Endothelial cell of umbilical vein (primary cell): ENCODE measurements around the gene RNF125. TPM values are rescaled to one million over a fixed set of nuclear protein-coding genes. Genes with fewer than 3 reads are reported as not detected.

Source experiments
- BruUV-seq: library from RNA; stranded (reverse); fragments of 400-500 nt; replicated peaks from 2 replicates; lab custom pipeline; 2021; lab: Mats Ljungman, UMichigan
- CTCF ChIA-PET: fragments of 300-600, 350-600 bp; sonication (Branson Sonifier 250); formaldehyde crosslinking; loops from one replicate; lab custom pipeline; 2021; ENCODE audit warnings: antibody characterized with exemption, inconsistent platforms; lab: Charles Lee
- POLR2A ChIA-PET: fragments of 300-600, 350-600 bp; sonication (Branson Sonifier 250); formaldehyde crosslinking; loops from one replicate; lab custom pipeline; 2021; ENCODE audit warnings: antibody characterized with exemption, inconsistent platforms; lab: Charles Lee
- DNase-seq: peaks from one replicate; pipeline ENCODE4 v3.0.0-alpha.2; 2011; ENCODE audit warnings: low read depth, low spot score
- FAIRE-seq: peaks from 2 replicates; lab custom pipeline; 2011; peaks lifted over from hg19 to GRCh38; lab: Jason Lieb, UNC
- H2AFZ ChIP-seq: 2 replicates; pipeline ENCODE4 v1.6.0; 2012; ENCODE audit warnings: low read depth, low read length, control low read depth, inconsistent platforms
- H3K27ac ChIP-seq: 2 replicates; pipeline ENCODE4 v1.5.1; 2011; ENCODE audit warnings: low read depth, mild to moderate bottlenecking, control low read depth, low read length, moderate library complexity; ENCODE audit not compliant: insufficient read depth
- H3K27me3 ChIP-seq, 2 experiments: 2 replicates each; pipeline versions ENCODE4 v1.6.0 to v1.6.1; 2011; ENCODE audit warnings: low read length in 2 of 2, mixed read lengths in 1 of 2; ENCODE audit not compliant: control insufficient read depth in 2 of 2, insufficient read depth in 2 of 2
- H3K36me3 ChIP-seq, 2 experiments: 2 replicates in 1 of 2; 3 replicates in 1 of 2; pipeline ENCODE4 v1.5.1; 2011; ENCODE audit warnings: low read length in 2 of 2, mild to moderate bottlenecking in 1 of 2, moderate library complexity in 1 of 2; ENCODE audit not compliant: control insufficient read depth in 2 of 2, insufficient read depth in 2 of 2; ENCODE audit errors: extremely low read depth in 1 of 2
- H3K4me1 ChIP-seq: 3 replicates; pipeline ENCODE4 v1.5.1; 2011; ENCODE audit warnings: mild to moderate bottlenecking, low read length; ENCODE audit not compliant: control insufficient read depth, insufficient read depth; ENCODE audit errors: extremely low read depth
- H3K4me2 ChIP-seq: 2 replicates; pipeline ENCODE4 v1.6.1; 2011; ENCODE audit warnings: low read length, control low read depth, mixed read lengths; ENCODE audit not compliant: insufficient read depth
- H3K4me3 ChIP-seq, 3 experiments: fragments of 200-600 bp in 1 of 3; sonication (generic), shearing (Covaris generic) in 1 of 3; replicated peaks in 1 of 3; 2 replicates each; pipeline ENCODE4 v1.5.1; 2011 to 2016; ENCODE audit warnings: control low read depth in 3 of 3, low read length in 3 of 3, mild to moderate bottlenecking in 2 of 3, inconsistent platforms in 1 of 3, low read depth in 1 of 3, moderate library complexity in 1 of 3; ENCODE audit not compliant: insufficient read depth in 1 of 3
- H3K79me2 ChIP-seq: 2 replicates; pipeline ENCODE4 v1.6.0; 2012; ENCODE audit warnings: low read length, inconsistent platforms; ENCODE audit not compliant: control insufficient read depth, insufficient read depth
- H3K9ac ChIP-seq: replicated peaks from 2 replicates; pipeline ENCODE3; 2011; ENCODE audit warnings: low read length, control low read depth; ENCODE audit not compliant: insufficient read depth; ENCODE audit errors: extremely low read depth
- H3K9me1 ChIP-seq: replicated peaks from 3 replicates; pipeline ENCODE4 v1.6.0; 2011; ENCODE audit warnings: mild to moderate bottlenecking, low read length; ENCODE audit not compliant: control insufficient read depth, insufficient read depth; ENCODE audit errors: extremely low read depth
- H3K9me3 ChIP-seq: replicated peaks from 2 replicates; pipeline ENCODE4 v1.5.1; 2012; ENCODE audit warnings: low read length, inconsistent platforms; ENCODE audit not compliant: control insufficient read depth, insufficient read depth
- H4K20me1 ChIP-seq: replicated peaks from 2 replicates; pipeline ENCODE3; 2011; ENCODE audit warnings: mild to moderate bottlenecking, low read length; ENCODE audit not compliant: control insufficient read depth, insufficient read depth; ENCODE audit errors: extremely low read depth
- CTCF ChIP-seq, 2 donors: IDR thresholded peaks; 1 replicate in 1 of 2; 2 replicates in 1 of 2; pipeline ENCODE4 v1.5.1; 2011; ENCODE audit warnings: low read length in 2 of 2, mild to moderate bottlenecking in 2 of 2, moderate library complexity in 2 of 2, control low read depth in 1 of 2, inconsistent platforms in 1 of 2, low read depth in 1 of 2; ENCODE audit not compliant: insufficient read depth in 1 of 2; ENCODE audit errors: extremely low read depth in 1 of 2
- EZH2 ChIP-seq: IDR thresholded peaks from 2 replicates; pipeline ENCODE4 v1.6.1; 2012; ENCODE audit warnings: borderline replicate concordance, low read depth, mild to moderate bottlenecking, moderate library complexity, low read length, inconsistent platforms; ENCODE audit not compliant: severe bottlenecking
- FOS ChIP-seq: IDR thresholded peaks from 2 replicates; pipeline ENCODE4 v1.6.1; 2011; ENCODE audit warnings: mild to moderate bottlenecking, low read length, moderate library complexity, borderline replicate concordance; ENCODE audit not compliant: insufficient read depth
- GATA2 ChIP-seq: IDR thresholded peaks from 2 replicates; pipeline ENCODE4 v1.7.0; 2011; ENCODE audit warnings: low read depth, mild to moderate bottlenecking, moderate library complexity, mixed read lengths, low read length; ENCODE audit not compliant: insufficient read length, insufficient read depth
- JUN ChIP-seq: IDR thresholded peaks from 2 replicates; pipeline ENCODE4 v1.6.1; 2011; ENCODE audit warnings: borderline replicate concordance, low read depth; ENCODE audit not compliant: insufficient read length, insufficient read depth
- MYC ChIP-seq: IDR thresholded peaks from one replicate; pipeline ENCODE4 v1.6.1; 2011; ENCODE audit warnings: mild to moderate bottlenecking, low read depth, low read length
- POLR2A ChIP-seq: IDR thresholded peaks from 2 replicates; pipeline ENCODE4 v1.6.1; 2012; ENCODE audit warnings: low read depth, mild to moderate bottlenecking, control low read depth, low read length
- POLR2AphosphoS5 ChIP-seq: IDR thresholded peaks from 2 replicates; pipeline ENCODE4 v1.6.1; 2012; ENCODE audit warnings: low read depth, mild to moderate bottlenecking, control low read depth, low read length, moderate library complexity; ENCODE audit not compliant: insufficient read depth
- dilution Hi-C: fragments of 300-500 bp; cut with MboI; formaldehyde crosslinking; loops from one replicate; pipeline ENCODE4 v1.15.0; 2019; ENCODE audit warnings: low sequenced_read_pairs; ENCODE audit not compliant: extremely low pct_ligation_motif_present
- intact Hi-C: fragments of 100-400 bp; cut with micrococcal nuclease; formaldehyde crosslinking; loops from one replicate; pipeline ENCODE4 v1.10.0; 2022
- polyA plus RNA-seq, 4 experiments: library from polyadenylated mRNA; depleted of rRNA in 3 of 4; stranded (reverse) in 3 of 4; unstranded in 1 of 4; fragments of >200 nt; gene quantifications; 2 replicates each; pipeline versions ENCODE4 v1.2.1 to v1.2.3, GENCODE V29; 2011 to 2012; ENCODE audit warnings: missing spikeins in 1 of 4
- total RNA-seq: library from RNA; stranded (reverse); gene quantifications from 2 replicates; pipeline ENCODE4 v1.2.3, GENCODE V29; 2021
- TF ChIP-seq, protein P1 (sequence below): IDR thresholded peaks from 2 replicates; pipeline ENCODE4 v1.6.1; 2011; ENCODE audit not compliant: insufficient read depth, insufficient read length

Gene RNF125
- total and polyA plus RNA-seq, 2 donors (not counting 3 experiments of a cell fraction or from before 2014, with no cell fraction given): 0.73 to 1.3 TPM

DNA sequence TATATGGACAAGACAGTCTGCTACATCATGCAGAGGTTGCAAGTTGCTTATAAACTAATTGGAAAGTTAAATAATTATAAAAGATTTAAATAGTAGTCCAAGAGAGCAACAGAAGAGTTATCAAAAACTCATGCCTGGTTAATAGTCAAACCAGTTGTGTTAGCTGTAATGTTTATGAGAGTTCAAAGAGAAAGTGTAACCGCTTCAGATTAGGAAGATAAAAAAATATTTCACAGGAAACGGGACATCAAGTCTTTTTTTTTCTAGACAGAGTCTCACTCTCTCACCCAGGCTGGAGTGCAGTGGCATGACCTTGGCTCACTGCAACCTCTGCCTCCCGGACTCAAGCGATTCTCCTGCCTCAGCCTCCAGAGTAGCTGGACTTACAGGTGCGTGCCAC, 34.6 kb upstream of the RNF125 start:
- intact Hi-C loops: no loop called here
- no peak for TF ChIP-seq MYC
- TF ChIP-seq, protein P1, sequence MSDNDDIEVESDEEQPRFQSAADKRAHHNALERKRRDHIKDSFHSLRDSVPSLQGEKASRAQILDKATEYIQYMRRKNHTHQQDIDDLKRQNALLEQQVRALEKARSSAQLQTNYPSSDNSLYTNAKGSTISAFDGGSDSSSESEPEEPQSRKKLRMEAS: no peak
- TF ChIP-seq POLR2AphosphoS5: no peak
- TF ChIP-seq POLR2A: no peak
- TF ChIP-seq JUN: no peak
- no peak for TF ChIP-seq CTCF (IDR thresholded peaks at IDR 0.05; ENCODE audit: extremely low read depth in 1 of 2, insufficient read depth in 1 of 2, low read depth in 1 of 2, low read length in 2 of 2)
- no peak for TF ChIP-seq FOS
- TF ChIP-seq EZH2: no peak
- no peak for TF ChIP-seq GATA2
- no TSS peak for BruUV-seq
- DNase-seq (no peak), FAIRE-seq (no peak)
- H3K4me2 ChIP-seq: no peak overlapping the region
- no peak overlapping the region for H2AFZ ChIP-seq
- peaks cover 3% of the 10 kb centered on the region for H3K4me1 ChIP-seq
- no peaks in the 10 kb centered on the region for H3K9me3 ChIP-seq
- dilution Hi-C loops: no loop called here
- H4K20me1 ChIP-seq: no peaks in the 10 kb centered on the region
- H3K27me3 ChIP-seq: peaks cover 0 to 3% of the 10 kb centered on the region in 2 experiments
- no peaks in the 10 kb centered on the region for H3K79me2 ChIP-seq
- POLR2A ChIA-PET: no interaction called here
- H3K36me3 ChIP-seq: no peaks in the 10 kb centered on the region
- H3K9ac ChIP-seq: no peak overlapping the region
- CTCF ChIA-PET: no interaction called here
- no peak overlapping the region for H3K4me3 ChIP-seq
- H3K27ac ChIP-seq: no peak overlapping the region
- no peaks in the 10 kb centered on the region for H3K9me1 ChIP-seq
